ENCODE data around the gene FAM81A.

FAM81A gene

DNA sequence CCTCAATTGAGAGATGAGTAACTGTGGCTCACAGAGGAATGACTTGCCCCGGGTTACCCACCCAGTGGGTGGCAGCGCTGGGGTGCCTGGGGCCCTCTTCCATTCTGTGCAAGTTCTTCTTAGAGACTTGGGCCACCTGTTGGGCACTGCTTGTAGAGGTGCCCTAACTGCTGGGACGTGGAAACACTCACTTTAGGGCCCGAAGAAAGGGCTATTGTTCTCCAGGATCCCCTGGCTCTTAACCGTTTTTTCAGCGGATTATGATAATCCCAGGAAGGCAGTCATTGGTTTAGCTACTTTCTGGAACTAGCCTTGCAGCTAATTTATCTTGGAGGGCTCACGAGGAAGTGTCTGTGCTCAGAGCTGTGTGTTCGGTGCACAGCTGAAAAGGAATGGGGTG lies 107.6 kb downstream of the FAM81A start:
- no peak for DNase-seq

DNA sequence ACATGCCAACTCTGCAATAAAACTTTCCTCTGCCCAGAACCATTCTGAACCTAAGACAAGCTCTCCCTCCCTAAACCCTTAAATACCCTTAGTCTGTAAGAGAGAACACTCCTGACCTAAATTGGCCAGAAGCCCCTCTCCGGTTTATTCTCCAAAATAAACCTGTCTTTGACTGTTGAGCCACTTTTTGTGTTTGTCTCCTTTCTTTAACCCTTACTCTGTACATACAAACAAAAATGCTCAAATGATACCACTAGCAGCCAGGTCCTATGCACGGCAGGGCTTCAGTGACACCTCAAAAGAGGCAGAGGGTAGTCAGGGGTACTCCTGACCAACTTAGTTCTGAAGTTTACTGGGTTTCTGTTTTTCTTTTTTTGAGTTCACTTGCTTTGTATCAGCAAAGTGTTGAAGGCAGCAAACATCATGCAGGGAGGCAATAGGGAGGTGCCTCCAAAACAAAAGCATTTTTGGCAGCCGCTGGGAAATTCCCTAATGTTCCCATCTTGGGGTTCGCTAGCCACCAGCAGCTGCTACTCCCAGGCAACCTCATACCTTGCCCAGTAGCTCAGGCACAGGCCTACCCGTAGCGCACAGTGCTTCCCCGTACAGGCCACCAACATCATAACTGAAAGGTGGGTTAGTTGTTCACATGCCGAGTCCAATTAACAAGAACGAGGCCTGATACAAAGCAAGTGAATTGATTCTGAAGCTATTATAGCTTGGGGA lies 110.7 kb downstream of the FAM81A start:
- no peak for DNase-seq

DNA sequence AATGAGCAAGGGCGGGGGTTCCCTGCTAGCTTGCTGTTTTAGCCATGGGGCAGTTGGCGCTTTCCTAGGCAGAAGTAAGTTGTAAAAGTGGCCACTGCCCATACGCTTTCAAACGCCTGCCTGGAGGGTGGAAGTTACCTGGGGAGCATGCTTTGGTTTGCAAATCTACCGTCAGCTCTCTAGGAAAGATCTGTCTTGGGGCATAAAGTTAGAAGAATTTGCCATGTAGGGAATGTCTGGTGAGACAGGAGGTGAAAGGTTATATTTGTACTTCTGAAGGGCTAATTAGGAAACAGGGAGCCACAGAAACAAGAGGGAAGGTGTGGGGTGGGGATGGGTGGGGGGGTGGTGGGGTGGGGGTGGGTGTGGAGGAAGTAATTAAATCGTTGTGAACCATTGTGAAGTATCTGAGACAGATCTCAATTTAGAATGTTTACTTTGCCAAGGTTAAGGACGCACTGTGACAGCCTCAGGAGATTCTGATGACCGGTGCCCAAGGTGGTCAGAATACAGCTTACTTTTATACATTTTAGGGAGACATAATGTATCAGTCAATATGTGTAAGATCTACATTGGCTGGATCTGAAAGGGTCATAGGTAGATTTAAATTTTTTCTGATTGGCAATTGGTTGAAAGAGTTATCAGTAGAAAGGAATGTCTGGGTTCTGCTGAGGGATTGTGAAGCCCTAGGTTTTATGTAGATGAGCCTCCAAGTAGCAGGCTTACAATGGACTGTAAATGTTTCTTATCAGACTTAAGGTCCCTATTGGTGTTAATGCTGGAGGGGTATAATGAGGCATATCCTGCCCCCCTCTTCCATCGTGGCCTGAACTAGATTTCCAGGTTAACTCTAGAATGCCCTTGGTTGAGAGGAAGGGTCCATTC lies 111.6 kb downstream of the FAM81A start:
- no peak for DNase-seq

DNA sequence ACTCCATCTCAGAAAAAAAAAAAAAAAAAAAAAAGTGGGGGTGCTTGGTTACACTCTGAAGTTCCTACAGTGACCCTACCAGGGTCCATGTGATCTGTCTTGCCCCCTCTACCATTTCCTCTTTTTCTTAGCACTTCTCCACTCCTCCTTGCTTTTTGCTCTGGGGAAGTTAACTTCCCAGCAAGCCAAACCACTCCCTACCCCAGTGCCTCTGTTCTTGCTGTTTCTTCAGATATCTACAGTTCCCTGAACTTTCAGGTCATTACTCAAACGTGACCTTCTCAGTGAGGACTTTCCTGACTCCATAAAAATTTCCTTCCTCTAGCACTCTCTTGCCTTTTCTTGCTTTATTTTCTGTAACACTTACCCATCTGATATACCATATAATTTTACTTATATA lies 112.5 kb downstream of the FAM81A start:
- no peak for DNase-seq

DNA sequence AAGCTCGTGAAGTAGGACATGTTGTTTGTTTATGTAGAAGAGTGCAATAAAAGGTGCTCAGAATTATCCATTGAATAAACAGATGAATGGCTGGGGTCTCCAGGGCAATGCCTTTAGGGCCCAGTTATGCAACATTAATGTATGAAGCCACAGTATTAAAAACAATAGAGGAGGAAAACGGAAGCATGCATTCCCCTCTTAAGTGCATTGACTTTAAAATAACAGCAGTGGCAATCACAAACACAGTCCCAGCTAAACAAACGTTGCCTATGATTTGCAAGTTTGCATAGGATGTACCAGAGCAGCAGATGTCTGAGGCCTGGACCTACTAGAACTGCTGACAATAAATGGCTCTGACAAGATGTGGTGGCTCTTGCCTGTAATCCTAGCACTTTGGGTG lies 113.0 kb downstream of the FAM81A start:
- DNase-seq = no peak

DNA sequence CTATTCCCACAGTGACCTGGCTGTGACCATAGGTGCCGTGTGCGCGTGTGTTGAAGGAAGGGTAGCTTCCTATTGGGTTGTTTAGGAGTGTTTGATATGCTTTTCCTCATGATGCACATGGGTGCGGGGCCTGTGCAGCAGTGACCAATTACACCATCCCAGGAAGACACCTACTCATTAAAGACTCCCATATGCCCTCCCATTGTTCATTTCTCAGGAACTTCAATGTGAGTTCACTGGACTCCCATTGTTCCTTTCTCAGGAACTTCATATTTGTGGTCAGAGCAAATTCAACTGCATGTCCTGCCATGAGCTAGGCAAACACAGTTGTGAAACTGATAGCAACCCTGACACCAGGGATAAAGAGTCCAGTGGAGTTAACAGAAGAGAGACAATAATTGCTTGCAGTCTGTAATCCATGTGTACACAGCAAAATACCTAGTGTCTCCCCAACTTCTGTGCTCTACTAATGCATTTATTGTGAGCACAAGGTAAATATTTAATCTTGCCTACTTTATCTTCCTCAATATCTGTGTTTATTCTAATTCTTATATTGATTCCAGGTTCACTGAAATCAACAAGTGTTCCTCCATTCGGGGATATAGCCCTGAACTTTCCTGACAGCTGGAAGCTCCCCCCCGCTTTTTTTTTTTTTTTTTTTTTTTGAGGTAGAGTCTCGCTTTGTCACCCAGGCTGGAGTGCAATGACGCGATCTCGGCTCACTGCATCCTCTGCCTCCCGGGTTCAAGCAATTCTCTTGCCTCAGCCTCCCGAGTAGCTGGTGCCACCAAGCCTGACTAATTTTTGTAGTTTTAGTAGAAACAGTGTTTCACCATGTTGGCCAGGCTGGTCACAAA lies 116.1 kb downstream of the FAM81A start:
- no peak for DNase-seq

DNA sequence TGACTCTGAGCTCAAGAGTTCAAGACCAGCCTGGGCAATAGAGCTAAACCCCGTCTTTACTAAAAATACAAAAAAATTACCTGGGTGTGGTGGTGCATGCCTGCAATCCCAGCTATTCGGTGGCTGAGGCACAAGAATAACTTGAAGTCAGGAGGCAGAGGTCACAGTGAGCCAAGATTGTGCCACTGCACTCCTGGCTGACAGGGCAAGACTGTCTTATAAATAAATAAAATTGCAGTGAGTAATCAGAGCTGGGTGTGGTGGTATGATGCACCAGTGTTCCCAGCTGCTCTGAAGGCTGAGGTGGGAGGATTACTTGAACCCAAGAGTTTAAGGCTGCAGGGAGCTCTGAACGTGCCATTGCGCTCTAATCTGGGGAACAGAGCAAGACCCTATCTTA lies 117.7 kb downstream of the FAM81A start:
- no peak for DNase-seq

DNA sequence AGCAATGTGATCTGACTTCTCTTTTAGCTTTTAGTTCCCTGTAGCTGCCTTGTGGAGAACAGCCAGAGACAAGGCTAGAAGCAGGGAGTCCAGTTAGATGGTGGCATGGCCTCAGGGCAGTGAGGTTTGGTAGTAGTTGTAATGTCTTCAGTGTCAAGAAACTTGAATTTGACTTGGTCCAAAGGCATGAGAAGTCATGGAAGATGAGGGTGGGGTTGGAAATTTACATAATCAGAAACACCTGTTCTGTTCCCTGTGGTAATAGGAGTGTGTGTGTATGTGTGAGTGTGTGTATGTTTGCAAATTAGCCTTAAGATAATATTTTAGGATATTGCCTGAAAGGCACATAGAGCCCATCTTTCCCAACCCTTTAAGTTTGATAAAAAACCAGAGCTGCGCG lies 118.4 kb downstream of the FAM81A start:
- DNase-seq = no peak

DNA sequence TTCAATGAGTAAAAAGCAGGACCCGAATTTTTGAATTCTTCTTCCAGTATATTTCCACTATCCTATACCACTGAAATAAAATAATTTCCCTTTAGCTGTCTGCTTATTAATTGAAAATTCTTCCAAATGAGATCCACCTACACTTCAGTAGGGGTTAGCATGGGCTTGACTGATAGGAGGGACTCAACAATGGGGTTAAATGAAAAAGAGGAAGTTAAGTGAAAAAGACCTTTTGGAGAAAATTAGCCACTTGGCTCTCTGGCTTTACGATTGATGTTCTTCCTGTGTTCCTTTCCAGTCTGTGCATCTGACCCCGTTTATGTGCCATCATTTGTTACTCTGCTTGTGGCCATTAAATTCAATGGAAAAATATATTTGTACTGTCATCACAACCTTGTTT lies 119.6 kb downstream of the FAM81A start:
- DNase-seq = no peak

DNA sequence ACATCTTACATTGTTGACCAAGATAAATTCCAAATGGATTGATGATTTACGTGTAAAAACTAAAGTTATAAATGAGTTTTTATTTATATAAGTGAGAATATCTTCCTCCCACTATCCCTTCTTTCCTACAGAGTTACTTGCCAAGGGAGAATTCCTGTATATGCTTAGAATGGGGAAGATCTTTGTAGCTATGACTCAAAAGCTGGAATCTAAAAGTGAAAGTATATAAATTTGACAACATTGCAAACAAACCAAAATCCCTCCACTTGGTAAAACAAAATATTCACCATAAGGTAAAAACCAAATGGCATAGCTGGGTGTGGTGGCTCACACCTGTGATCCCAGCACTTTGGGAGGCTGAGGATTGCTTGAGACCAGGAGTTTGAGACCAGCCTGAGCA lies 120.9 kb downstream of the FAM81A start:
- DNase-seq = no peak

DNA sequence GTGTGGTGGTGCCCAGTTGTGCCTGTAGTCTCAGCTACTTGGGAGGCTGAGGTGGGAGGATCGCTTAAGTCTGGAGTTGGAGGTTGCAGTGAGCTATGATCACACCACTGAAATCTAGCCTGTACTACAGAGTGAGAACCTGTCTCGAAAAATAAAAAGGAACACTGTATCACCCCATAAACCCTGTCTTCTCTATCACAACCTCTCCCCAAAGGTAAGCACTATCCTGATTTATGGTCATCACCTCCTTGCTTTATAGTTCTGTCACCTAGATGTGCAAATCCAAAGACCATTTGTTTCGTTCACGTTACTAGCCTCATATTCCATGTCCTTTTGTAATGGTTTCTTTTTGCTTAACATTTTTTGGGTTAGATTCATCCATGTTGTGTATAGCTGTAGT lies 123.6 kb downstream of the FAM81A start:
- DNase-seq = no peak

DNA sequence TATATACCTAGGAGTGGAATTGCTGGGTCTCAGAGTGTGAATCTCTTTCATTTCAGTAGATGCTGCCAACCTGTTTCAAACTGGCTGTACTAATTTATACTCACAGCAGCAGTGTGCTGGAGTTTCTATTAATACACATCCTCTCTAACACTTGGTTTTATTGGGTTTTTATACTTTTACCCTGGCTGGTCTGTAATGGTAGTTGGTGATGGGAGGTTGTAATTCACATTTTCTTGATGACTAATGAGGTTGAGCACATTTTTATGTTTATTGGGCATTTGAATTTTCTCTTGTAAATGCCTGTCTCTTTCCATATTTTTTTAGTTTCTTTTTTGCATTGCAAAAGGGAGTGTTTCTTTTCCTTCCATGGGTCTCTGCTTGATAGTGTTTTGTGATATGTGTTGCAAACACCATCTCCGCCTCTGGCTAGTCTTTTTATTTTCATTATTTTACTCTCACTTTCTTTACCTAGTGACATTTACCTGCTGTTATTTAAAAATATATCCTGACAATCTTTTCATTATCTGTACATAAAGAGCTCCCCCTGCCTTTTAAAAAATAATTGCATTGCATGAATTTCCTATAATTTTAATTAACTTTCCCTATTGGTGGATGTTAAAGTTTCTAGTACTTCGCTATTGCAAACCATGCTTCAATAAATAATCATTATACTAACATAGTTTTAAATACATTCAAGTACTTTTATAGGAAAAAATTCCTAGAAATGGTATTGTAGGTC lies 124.6 kb downstream of the FAM81A start:
- DNase-seq = no peak

DNA sequence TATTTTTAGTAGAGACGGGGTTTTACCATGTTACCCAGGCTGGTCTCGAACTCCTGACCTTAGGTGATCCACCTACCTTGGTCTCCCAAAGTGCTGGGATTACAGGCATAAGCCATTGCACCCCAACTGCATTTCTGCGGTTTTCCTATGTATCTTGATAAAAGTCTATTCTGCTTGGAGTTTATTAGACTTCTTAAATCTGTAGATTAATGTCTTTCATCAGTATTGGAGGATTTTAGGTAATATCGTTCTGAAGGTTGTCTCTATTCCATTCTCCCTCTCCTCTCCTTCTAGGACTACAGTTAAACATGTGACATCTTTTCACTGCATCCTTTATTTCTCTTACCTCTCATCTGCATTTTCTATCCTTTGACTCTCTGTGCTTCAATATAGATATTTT lies 127.3 kb downstream of the FAM81A start:
- DNase-seq = no peak

DNA sequence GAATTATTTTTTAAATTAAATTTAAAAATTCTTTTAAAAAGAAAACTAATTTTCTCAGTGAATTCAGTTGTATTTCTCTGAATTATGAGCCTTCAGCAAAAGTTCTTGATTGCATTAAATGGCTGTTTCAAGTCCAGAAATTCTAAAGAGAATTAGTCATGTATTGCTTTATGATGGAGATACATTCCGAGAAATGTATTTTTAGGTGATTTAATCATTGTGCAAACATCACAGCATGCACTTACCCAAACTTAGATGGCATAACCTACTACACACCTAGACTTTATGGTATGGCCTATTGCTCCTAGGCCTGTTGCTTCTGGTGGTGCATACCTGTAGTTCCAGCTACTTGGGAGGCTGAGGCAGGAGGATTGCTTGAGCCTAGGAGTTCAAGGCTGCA lies 129.3 kb downstream of the FAM81A start:
- no peak for DNase-seq

DNA sequence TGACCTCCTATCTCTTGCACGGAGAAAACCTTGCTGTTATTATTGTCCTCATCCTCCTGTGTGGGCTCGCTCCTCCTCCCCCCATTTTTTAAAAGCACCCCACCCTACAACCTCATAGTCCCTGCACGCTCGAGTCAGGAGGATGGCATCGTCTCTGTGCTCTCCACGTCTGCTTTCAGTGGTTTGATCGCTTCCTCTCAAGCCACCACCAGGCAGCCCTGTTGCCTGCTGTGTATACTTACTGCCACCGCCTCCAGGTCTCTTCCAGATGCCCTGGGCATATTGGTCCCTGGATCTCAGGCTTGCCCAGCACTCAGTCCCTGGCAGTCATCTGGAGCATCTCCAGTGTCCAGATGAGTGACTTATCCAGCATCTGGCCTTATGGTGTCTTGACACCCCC lies 131.5 kb downstream of the FAM81A start:
- DNase-seq = no peak

DNA sequence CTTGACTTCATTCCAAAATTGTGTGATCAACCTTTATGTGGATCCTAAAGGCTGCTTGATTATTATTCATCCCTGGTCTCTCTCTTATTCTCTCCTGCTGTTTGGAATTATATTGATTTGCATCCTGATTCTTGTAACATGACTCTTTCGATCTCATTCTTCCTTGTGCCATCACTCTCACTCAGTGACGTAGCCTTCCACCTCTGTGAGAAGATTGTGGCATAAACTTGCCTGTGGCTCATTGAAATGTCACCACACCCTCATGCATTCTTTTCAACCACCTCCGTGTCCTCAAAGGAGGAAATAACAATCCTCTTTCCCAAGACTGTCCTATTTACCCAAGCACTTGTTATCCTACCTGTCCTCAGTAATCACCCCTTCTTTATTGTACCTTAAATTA lies 132.3 kb downstream of the FAM81A start:
- no peak for DNase-seq

DNA sequence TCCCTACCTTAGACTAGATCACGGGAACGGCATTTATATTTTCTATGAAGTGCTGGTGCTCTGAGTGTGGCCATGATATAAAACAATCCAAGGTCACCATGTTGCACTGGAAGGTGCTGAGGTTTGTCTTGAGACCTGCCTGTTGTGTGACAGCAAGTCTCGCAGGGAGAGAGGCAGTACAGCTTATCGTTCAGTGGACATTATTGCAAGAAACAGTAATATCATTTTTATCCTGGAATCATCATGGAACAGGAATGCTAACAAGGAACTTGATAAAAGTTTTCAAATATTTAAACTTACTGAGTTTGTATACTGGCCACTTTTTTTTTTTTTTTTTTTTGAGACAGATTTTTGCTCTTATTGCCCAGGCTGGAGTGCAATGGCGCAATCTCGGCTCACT lies 133.6 kb downstream of the FAM81A start:
- no peak for DNase-seq
